GM19467 (cell line): ENCODE results near the gene TNFRSF6B.

Experiments used
- ATAC-seq: cut with Tn5 transposase; IDR thresholded peaks from one replicate; pipeline ENCODE4 v1.9.1; 2021; ENCODE audit warnings: mild to moderate bottlenecking, moderate library complexity; ENCODE audit not compliant: unreplicated experiment

TNFRSF6B gene

DNA sequence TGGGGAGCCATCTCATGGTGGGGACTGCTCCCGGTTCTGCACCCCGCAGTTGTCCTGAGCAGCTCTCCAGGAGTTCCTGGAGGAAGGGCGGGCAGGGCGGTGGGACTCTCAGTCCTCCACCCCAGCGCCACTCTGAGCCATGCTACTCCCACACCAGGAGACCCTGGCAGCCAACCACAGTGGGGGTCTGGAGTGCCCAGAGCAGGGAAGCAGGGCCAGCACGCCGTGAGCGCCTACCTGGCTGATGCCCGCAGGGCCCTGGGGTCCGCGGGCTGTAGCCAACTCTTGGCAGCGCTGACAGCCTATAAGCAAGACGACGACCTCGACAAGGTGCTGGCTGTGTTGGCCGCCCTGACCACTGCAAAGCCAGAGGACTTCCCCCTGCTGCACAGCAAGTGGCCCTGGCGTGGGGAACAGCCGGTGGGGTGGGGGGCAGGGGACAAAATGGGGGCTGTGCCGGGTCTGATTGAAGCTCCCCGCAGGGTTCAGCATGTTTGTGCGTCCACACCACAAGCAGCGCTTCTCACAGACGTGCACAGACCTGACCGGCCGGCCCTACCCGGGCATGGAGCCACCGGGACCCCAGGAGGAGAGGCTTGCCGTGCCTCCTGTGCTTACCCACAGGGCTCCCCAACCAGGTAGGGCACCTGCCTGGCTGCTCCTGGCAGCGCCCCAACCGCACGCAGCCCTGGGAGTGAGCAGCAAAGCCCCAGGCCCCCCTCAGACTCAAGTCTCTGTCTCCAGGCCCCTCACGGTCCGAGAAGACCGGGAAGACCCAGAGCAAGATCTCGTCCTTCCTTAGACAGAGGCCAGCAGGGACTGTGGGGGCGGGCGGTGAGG, 1.6 kb upstream of the TNFRSF6B start:
- ATAC-seq = no peak

DNA sequence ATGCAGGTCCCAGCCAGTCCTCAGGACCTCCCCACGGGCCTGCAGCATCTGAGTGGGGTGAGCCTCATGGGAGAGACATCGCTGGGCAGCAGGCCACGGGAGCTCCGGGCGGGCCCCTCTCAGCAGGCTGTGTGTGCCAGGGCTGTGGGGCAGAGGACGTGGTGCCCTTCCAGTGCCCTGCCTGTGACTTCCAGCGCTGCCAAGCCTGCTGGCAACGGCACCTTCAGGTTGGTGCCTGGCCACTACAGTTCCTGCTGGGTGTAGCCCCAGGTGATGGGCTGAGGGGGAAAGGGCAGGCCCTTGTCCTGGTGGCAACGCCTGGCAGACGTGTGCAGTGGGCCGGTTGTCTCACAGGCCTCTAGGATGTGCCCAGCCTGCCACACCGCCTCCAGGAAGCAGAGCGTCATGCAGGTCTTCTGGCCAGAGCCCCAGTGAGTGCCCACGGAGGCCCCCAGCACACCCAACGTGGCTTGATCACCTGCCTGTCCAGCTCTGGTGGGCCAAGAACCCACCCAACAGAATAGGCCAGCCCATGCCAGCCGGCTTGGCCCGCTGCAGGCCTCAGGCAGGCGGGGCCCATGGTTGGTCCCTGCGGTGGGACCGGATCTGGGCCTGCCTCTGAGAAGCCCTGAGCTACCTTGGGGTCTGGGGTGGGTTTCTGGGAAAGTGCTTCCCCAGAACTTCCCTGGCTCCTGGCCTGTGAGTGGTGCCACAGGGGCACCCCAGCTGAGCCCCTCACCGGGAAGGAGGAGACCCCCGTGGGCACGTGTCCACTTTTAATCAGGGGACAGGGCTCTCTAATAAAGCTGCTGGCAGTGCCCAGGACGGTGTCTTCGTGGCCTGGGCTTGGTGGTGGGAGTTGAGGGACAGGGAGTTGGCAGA, 787 bp upstream of the TNFRSF6B start:
- no peak for ATAC-seq

DNA sequence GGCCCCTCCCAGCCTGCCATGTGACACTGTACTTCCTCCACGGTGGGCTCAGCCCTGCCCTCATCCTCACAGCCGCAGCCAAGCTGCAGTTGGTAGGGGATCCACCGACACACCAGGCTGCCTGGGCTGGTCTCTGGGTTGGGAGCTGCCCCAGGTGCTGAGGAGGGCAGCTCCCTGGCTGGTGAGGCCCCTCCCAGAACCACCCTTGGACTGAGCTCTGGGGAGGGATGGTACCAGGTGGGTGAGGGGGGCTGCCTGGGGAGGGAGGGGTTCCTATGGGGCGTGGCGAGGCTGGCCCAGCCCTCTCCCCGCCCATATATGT, 185 bp upstream of the TNFRSF6B start:
- ATAC-seq = no peak

DNA sequence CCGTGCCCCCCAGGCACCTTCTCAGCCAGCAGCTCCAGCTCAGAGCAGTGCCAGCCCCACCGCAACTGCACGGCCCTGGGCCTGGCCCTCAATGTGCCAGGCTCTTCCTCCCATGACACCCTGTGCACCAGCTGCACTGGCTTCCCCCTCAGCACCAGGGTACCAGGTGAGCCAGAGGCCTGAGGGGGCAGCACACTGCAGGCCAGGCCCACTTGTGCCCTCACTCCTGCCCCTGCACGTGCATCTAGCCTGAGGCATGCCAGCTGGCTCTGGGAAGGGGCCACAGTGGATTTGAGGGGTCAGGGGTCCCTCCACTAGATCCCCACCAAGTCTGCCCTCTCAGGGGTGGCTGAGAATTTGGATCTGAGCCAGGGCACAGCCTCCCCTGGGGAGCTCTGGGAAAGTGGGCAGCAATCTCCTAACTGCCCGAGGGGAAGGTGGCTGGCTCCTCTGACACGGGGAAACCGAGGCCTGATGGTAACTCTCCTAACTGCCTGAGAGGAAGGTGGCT, 960 bp downstream of the TNFRSF6B start:
- ATAC-seq = no peak

DNA sequence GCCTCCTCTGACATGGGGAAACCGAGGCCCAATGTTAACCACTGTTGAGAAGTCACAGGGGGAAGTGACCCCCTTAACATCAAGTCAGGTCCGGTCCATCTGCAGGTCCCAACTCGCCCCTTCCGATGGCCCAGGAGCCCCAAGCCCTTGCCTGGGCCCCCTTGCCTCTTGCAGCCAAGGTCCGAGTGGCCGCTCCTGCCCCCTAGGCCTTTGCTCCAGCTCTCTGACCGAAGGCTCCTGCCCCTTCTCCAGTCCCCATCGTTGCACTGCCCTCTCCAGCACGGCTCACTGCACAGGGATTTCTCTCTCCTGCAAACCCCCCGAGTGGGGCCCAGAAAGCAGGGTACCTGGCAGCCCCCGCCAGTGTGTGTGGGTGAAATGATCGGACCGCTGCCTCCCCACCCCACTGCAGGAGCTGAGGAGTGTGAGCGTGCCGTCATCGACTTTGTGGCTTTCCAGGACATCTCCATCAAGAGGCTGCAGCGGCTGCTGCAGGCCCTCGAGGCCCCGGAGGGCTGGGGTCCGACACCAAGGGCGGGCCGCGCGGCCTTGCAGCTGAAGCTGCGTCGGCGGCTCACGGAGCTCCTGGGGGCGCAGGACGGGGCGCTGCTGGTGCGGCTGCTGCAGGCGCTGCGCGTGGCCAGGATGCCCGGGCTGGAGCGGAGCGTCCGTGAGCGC, 1.6 kb downstream of the TNFRSF6B start:
- no peak for ATAC-seq

DNA sequence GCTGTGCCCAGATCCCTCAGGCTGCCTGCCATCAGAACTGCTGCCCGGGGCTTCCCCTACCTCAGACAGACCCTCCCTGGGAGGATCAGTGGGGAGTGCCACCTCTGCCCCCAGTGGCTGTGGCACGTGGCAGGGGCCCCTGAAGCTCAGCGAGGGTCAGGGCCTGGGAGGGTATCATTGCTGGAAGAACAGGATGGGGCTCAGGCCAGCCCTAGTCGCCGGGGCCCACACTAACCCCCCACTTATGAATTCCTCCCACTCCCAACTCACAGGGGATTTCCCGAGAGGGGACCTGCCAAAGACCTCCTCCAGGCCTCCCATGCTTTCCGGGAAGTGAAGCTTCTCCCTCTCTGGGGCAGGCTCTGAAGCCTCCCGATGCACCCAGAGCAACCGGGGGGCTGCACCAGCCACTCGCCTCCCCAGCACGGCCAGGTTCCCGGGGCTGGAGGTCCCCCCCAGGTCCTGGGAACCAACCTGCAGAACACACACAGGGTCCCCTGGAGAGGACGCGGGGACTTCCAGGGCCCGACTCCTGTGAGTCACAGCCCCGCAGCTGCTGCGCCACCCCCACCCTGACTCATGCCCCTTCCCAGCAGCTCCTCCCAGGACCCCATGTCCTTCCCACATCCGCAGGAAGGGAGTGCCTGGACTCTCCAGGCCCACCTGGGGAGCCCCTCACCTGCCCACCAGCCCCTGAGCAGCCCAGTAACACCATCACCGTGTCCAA, 2.5 kb downstream of the TNFRSF6B start:
- ATAC-seq = no peak

DNA sequence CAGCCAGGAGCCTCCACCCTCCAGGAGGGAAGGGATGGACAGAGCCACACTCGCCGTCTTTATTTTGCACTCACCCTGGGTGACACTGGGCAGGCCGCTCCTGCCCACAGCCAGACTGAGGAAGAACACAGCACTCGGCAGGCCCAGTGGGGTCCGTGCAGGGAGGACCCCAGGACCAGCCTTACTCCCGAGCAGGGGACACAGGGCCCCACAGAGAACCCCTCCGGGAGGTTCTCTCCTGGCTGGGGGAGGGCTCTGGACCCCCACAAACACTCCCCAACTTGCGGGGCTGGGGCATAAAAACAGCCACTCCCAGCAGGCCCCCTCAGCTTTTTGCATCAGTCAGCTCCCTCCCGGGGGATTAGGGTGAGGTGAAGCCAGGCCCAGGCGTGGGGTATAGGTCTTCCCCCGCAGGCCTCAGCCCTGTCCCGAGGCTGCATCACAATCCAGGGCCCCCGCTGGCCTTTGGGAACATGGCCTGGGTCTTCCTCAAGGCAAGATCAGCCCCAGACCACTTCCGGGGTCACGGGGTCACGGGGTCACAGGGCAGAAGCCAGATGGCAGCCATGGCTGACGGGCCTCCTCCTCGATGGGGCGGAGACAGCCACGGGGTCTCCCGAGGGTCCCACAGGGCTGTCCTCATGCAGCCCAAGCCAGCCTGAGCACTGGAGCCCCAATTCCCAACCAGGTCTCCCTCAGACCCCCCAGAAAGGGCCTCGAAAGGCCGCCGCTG, 3.2 kb downstream of the TNFRSF6B start:
- no peak for ATAC-seq

DNA sequence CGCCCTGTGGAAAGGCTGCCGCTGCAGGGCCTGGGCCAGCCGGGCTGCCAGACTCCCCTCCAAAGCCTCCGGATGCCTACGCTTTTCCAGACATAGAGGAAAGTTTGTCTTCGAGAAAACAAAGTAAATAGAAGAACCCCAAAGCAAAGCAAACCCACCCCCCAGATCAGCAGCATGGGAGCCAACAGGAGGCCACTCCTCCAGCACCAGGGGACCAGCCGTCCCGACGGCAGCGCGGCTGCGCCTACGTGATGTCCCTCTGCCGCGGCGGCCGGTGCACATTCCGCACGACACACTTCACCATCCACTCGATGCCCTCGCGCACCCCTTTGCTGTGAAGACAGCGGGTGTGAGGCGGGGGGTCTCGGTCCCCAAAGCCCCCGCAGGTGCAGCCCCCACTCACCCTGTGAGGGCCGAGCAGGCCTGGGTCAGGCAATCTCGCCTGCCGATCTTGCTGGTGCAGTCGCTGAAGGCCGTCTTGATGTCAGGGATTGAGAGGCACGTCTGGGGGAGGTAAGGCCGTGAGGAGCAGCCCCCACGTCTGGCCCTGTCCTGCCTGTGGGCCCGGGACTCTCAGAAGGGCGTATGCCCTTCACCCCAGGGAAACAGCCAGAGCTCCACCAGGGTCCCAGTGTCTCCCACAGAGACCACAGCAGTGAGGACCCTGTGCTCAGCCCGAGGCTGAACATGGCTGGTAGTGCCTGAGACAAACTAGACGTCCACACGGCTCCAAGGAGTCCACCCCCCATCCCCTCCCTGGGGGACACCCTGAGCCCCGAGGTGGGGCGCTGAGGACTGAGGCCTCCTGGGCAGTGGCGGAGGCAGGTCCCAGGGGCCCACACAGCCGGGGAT, 4.0 kb downstream of the TNFRSF6B start:
- no peak for ATAC-seq

DNA sequence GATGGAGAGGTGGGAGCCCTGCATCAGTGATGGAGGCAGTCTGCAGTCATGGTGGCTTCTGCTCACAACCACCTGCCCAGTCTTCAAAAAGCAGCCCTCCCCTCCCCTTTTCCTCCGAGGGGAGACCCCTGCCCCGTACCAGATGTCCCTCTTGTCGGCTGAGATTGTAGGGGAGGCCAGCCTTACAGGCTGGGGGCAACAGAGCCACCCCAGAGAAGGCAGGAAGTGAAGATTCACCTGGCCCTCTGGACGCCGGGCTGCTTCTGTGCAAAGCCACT, 4.5 kb downstream of the TNFRSF6B start:
- no peak for ATAC-seq

DNA sequence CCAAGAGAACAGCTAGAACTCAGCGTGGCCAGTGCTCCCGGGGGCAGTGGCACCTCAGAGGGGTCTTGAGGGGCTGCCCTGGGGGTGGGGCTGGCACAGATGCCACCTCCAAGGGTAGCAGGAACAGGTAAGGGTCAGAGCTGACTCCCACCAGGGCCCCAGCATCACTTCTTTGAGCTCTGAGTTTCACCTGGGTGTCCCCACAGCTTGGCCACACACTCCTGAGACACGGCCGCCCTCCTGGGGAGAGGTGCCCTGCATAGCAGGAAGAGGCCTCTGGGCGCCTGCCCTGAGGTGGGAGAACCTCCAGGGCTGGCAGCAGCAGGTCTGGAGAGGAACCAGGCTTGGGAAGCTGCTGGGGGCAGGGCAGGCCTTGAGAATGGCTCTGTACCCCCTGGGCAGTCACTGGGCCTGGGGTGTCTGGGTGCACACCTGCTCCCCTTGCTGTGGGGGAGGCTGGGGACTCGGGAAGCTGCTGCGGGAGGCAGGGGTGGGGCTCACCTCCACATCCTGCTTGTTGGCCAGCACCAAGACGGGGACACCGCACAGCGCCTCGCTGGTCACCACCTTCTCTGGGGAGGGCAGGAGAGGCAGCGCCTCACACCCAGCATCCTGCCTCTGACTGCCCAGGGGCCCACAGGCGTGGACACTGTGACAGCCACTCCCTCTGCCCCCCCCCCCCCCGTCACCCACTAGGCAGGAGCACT, 5.0 kb downstream of the TNFRSF6B start:
- ATAC-seq = no peak

DNA sequence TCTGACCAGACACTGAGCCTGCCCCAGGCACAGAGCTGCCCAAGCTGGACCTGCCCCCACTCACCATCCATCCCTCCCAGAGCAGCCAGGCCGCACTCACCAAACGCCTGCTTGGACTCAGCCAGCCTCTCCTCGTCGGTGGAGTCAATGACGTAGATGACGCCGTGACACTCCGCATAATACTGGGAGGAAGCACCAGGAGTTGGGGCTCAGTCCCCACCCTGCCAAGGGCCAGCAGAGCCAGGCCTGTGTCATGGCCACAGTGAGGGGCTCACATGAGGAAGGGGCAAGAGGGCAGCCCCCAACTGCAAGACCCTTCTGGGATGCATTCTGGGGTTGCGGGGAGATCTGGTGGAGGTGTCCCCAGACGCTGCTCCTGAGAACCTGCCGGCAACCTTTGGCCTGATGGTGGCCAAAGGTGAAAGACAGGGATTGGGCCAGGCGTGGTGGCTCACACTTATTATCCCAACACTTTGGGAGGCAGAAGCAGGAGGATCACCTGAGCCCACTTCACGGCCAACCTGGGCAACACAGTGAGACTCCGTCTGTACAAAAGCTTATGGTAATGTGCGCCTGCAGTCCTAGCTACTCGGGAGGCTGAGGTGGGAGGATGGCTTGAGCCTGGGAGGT, 5.7 kb downstream of the TNFRSF6B start:
- no peak for ATAC-seq

DNA sequence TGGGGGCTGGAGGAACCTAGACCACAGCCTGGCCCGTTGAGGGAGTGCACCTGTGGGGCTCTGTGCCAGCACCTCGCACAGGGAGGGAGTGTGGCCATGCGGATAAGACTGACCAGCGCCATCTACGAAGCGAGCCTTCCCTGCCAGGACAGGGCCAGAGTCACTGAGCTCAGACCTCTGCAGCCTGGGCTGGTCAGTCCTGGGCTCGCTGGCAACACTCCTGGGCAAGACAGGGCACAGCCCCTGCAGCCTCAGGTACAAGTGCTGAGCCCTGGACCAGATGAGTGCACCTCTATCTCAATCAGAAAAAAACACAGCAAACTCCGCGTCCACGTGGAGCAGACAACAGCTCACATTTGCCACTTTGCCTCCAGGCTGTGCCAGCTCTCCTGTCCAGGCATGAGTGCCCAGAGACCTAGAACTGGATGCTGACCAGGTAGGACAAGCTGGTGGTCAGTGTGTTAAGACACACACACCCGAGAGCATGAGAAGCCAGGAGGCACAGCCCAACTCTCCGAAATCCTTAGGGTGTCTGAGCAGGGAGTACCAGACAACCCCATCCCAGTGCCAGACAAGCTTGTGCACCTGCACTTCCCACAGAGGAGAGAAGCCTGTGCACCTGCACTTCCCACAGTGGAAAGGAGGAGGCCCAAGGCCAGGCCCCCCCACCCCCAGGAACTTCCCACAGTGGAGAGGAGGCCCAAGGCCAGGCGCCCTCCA, 6.5 kb downstream of the TNFRSF6B start:
- ATAC-seq = no peak

DNA sequence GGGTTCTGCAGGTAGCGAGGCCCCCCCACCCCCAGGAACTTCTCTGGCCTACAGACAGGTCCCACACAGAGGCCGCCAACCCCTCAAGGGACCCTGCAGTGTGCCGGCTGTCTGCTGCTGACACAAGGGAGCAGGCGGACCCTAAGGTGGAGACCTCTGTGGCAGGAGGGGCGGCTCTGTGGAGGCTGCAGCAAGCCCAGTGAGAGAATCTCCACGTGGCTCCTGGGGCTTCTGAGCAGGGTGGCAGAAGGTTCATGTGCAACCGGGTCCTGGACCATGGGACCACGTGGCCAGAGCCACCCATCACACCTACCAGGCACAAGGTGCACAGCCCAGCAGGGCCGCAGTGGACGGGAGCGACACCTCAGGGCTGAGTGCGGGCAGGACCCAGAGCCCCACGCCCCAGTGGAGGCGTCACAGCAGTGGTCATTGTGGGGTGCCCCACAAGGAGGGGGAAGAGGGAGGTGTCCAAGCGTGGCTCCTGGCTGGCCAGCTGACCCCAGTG, 7.1 kb downstream of the TNFRSF6B start:
- no peak for ATAC-seq

DNA sequence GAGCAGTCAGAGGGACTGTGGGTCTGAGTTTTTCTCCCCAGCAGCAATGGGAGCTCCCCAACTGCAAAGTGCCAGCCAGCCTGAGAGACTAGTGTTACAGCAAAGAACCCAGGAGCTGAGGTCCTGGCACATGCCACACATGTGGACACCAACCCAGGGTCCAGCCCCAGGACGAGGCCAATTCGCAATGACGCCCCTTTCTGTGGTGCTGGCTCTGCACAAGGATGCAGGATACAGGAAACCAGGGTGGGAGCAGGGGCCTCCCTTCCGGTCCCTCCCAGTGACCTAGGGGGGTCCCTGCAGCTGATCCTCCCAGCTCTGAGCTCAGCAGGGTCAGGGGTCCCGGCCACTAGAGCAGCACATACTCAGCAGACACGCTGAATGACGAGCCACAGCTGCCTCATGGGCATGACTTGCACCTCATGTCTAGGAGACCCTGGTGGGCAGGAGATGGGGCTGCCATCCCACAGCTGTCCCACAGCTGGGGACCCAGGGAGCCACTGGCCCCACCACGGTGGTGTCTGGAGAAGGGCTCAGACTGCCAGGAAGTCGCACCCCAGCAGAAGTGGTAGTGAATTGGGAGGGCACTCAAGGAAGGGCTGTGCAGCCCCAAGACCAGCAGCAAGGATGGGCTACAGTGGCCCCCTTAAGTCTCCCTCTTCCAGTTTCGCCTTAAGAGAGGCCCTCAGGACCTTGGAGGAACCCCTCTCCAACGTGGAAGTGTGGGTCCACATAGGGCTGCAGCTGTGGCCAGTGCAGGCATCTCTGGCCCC, 7.7 kb downstream of the TNFRSF6B start:
- ATAC-seq = no peak

DNA sequence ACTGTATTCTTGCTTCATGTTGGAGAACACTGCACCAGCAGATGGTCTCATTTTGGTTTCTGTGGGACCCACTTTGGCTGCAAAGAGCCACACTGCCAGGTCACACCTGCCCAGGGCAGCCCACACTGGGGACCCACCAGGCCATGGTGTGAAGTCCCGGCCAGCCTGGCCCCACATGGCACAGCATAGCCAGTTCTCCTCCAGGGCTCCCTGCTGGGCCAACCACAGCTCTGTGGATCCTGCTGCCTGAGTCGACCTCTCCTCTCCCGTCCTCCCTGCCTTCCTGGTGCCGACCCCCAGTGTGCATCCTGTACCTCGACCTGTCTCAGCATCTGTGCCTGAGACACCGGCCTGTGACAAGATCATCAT, 8.3 kb downstream of the TNFRSF6B start:
- no peak for ATAC-seq

DNA sequence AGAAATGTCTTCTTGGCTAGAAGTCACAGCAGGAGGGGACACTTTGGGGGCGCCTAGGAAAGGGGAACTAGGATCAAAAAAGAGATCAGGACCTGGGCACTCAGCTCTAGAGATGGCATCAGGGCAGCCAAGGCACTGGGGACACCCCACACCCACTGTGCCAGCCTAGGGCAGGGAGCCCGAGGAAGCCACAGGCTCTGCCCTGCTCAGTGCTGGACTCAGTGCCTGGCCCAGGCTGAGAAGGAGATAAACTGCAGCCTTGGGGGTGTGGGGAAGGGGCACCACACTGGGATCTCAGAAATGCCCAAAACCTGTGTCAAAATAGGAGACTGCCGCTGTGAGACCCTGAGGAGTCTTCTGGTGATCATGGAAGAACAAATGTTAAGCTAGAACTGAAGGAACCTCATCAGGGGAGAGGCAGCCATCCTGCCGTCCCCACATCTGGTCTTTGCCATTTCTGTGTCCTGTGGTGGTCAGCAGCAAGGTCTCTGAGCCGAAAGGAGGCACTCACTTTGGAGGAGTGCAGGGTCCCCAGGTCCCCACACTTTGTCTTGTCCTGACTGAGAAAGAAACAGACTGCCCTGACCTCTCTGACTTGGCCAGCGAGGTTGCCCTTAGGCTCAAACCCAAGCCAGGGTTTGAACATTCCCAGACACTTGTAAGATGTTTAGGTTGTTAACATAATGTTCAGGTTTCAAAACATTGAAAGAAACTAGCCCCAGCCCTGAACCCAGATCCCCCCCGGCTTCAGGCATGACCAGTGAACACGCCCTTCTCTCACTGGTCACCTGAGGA, 9.0 kb downstream of the TNFRSF6B start:
- no peak for ATAC-seq
